Keratinocyte (primary cell): Measurements from ENCODE around the gene TNIK. TPM values are rescaled to one million over a fixed set of nuclear protein-coding genes. Genes with fewer than 3 reads are reported as not detected.

ENCODE experiments used
- DNase-seq: peaks from one replicate; pipeline ENCODE4 v3.0.0-alpha.2; 2011; ENCODE audit warnings: low read depth, missing footprints, low spot score
- FAIRE-seq: peaks from 2 replicates; lab custom pipeline; 2011; peaks lifted over from hg19 to GRCh38; lab: Jason Lieb, UNC
- H2AFZ ChIP-seq: 2 replicates; pipeline ENCODE4 v1.6.0; 2012; ENCODE audit warnings: low read length, control low read depth, inconsistent platforms; ENCODE audit not compliant: control insufficient read depth
- H3K27ac ChIP-seq: 2 replicates; pipeline ENCODE4 v1.5.1; 2011; ENCODE audit warnings: low read length; ENCODE audit not compliant: control insufficient read depth, insufficient read depth
- H3K27me3 ChIP-seq: 3 replicates; pipeline ENCODE4 v1.6.0; 2011; ENCODE audit warnings: low read length; ENCODE audit not compliant: control insufficient read depth, insufficient read depth; ENCODE audit errors: extremely low read depth
- H3K36me3 ChIP-seq, 2 experiments: 2 replicates in 1 of 2; 3 replicates in 1 of 2; pipeline ENCODE4 v1.5.1; 2011; ENCODE audit warnings: low read length in 2 of 2, mild to moderate bottlenecking in 1 of 2; ENCODE audit not compliant: control insufficient read depth in 2 of 2, insufficient read depth in 2 of 2; ENCODE audit errors: extremely low read depth in 1 of 2
- H3K4me1 ChIP-seq: 3 replicates; pipeline ENCODE4 v1.5.1; 2011; ENCODE audit warnings: low read length; ENCODE audit not compliant: control insufficient read depth, insufficient read depth; ENCODE audit errors: extremely low read depth
- H3K4me2 ChIP-seq: 3 replicates; pipeline ENCODE4 v1.6.0; 2011; ENCODE audit warnings: low read depth, low read length; ENCODE audit not compliant: control insufficient read depth, insufficient read depth; ENCODE audit errors: extremely low read depth
- H3K4me3 ChIP-seq, 3 experiments: fragments of 200-600 bp in 1 of 3; sonication (generic) in 1 of 3; 2 replicates in 2 of 3; 3 replicates in 1 of 3; pipeline ENCODE4 v1.5.1; 2011 to 2016; ENCODE audit warnings: low read length in 3 of 3, mild to moderate bottlenecking in 3 of 3, control low read depth in 2 of 3, inconsistent platforms in 1 of 3, low read depth in 1 of 3, mixed read lengths in 1 of 3, mixed run types in 1 of 3, moderate library complexity in 1 of 3; ENCODE audit not compliant: control insufficient read depth in 2 of 3, insufficient read depth in 2 of 3; ENCODE audit errors: extremely low read depth in 1 of 3
- H3K79me2 ChIP-seq: 2 replicates; pipeline ENCODE4 v1.6.0; 2012; ENCODE audit warnings: low read length; ENCODE audit not compliant: control insufficient read depth, insufficient read depth
- H3K9ac ChIP-seq: 3 replicates; pipeline ENCODE4 v1.6.0; 2011; ENCODE audit warnings: low read length; ENCODE audit not compliant: control insufficient read depth, insufficient read depth; ENCODE audit errors: extremely low read depth
- H3K9me1 ChIP-seq: 3 replicates; pipeline ENCODE4 v1.6.0; 2011; ENCODE audit warnings: low read length; ENCODE audit not compliant: control insufficient read depth, insufficient read depth; ENCODE audit errors: extremely low read depth
- H3K9me3 ChIP-seq: 2 replicates; pipeline ENCODE4 v1.5.1; 2012; ENCODE audit warnings: low read depth, low read length; ENCODE audit not compliant: control insufficient read depth
- H4K20me1 ChIP-seq: 3 replicates; pipeline ENCODE4 v1.6.0; 2011; ENCODE audit warnings: low read length; ENCODE audit not compliant: control insufficient read depth, insufficient read depth; ENCODE audit errors: extremely low read depth
- CTCF ChIP-seq, 3 experiments: IDR thresholded peaks in 1 of 3; conservative IDR thresholded peaks in 1 of 3; optimal IDR thresholded peaks in 1 of 3; 2 replicates in 2 of 3; 3 replicates in 1 of 3; pipeline versions ENCODE3 to v1.5.1; 2011; ENCODE audit warnings: low read length in 3 of 3, mild to moderate bottlenecking in 3 of 3, moderate library complexity in 2 of 3, control low read depth in 1 of 3, inconsistent platforms in 1 of 3; ENCODE audit not compliant: insufficient read depth in 2 of 3; ENCODE audit errors: extremely low read depth in 1 of 3
- EZH2 ChIP-seq: IDR thresholded peaks from one replicate; pipeline ENCODE4 v1.6.1; 2012; ENCODE audit warnings: inconsistent platforms, mild to moderate bottlenecking, low read length, moderate library complexity
- dilution Hi-C: fragments of 300-500 bp; cut with MboI; formaldehyde crosslinking; loops from one replicate; pipeline ENCODE4 v1.7.0; 2020; ENCODE audit warnings: low sequenced_read_pairs; ENCODE audit not compliant: extremely low pct_ligation_motif_present
- polyA plus RNA-seq, 5 experiments: library from polyadenylated mRNA; depleted of rRNA in 3 of 5; stranded (reverse) in 3 of 5; stranded (forward) in 1 of 5; unstranded in 1 of 5; fragments of >200 nt; gene quantifications; 1 replicate in 1 of 5; 2 replicates in 3 of 5; 3 replicates in 1 of 5; pipeline versions ENCODE4 v1.2.1 to v1.2.3, GENCODE V29; 2011 to 2012; ENCODE audit warnings: missing spikeins in 2 of 5, low read depth in 1 of 5, low replicate concordance in 1 of 5

The TNIK gene
- polyA plus RNA-seq, 1 donor (not counting 4 experiments of a cell fraction or from before 2014, with no cell fraction given): 4.4 TPM

DNA sequence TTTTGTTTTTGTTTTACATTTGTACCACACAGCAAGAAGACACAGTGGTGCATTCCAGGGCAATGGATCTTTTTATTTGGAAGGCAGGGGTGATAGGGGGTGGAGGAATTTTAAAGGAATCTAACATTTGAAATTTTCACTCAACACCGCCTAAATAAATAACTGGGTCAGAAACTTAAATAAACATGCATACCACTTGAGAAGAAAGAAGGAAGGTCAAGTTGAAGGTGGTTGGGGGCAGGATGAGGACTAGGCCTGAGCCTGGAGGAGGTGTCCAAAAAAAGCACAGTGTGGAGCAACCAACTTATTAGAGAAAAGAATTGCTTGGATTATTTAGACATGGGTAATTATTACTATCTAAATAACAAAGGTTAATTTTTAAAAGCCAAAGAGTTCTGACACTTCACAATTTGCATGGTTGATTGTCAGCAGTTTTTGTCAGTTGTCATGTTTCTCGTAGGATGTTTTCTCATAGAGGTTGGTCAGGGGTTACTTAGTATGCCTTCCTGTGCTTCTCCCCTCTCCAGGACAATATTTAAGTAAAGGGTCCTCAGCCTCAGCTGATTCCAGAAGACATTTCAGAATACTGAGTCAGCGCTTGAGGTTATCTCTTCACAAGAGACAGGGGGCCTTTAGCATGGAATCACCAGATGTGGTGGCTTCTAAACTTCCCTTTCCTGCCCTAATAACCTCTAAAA is 260.0 kb downstream of the TNIK start:
- no peak for TF ChIP-seq CTCF (optimal IDR thresholded peaks at IDR 0.05 in 1 of 3, IDR thresholded peaks at IDR 0.05 in 1 of 3, conservative IDR thresholded peaks at IDR 0.05 in 1 of 3; ENCODE audit: extremely low read depth in 1 of 3, insufficient read depth in 2 of 3, low read length in 3 of 3)
- no peak for TF ChIP-seq EZH2
- no peak overlapping the region for H3K4me2 ChIP-seq
- no peaks in the 10 kb centered on the region for H3K9me3 ChIP-seq
- FAIRE-seq (no peak), DNase-seq (no peak)
- H2AFZ ChIP-seq: no peak overlapping the region
- H3K9ac ChIP-seq: no peak overlapping the region
- H3K4me3 ChIP-seq: no peak overlapping the region
- no peaks in the 10 kb centered on the region for H3K36me3 ChIP-seq
- H3K9me1 ChIP-seq: no peaks in the 10 kb centered on the region
- dilution Hi-C loops: no loop called here
- H3K27me3 ChIP-seq: no peaks in the 10 kb centered on the region
- no peak overlapping the region for H3K27ac ChIP-seq
- no peaks in the 10 kb centered on the region for H4K20me1 ChIP-seq
- peaks cover 3% of the 10 kb centered on the region for H3K4me1 ChIP-seq
- H3K79me2 ChIP-seq: no peaks in the 10 kb centered on the region

DNA sequence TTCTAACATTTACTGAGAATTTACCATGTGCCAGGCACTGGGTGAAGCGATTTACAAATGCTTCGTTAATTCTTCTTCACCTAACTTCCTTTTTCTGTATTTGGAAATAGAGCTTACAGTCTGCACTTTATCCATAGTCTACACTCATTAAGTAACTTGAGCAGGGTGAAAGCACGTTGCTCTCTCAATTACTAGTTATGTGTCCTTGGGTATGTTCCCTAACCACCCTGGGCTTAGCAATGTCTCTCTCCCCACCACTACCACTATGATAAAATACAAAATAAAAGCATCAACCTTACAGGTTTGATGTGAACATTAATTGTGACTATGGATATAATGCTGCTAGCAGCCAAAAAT is 260.8 kb downstream of the TNIK start:
- FAIRE-seq (no peak), DNase-seq (no peak)
- Histone ChIP-seq H3K4me3 (no peak overlapping the region), H3K36me3 (no peaks in the 10 kb centered on the region), H3K9me1 (no peaks in the 10 kb centered on the region), H3K9ac (no peak overlapping the region), H3K27ac (no peak overlapping the region), H3K27me3 (no peaks in the 10 kb centered on the region), H2AFZ (no peak overlapping the region), H3K4me1 (peaks cover 3% of the 10 kb centered on the region), H3K79me2 (no peaks in the 10 kb centered on the region), H3K4me2 (no peak overlapping the region), H3K9me3 (no peaks in the 10 kb centered on the region), H4K20me1 (no peaks in the 10 kb centered on the region)
- TF ChIP-seq CTCF (optimal IDR thresholded peaks at IDR 0.05 in 1 of 3, IDR thresholded peaks at IDR 0.05 in 1 of 3, conservative IDR thresholded peaks at IDR 0.05 in 1 of 3; ENCODE audit: extremely low read depth in 1 of 3, insufficient read depth in 2 of 3, low read length in 3 of 3) (no peak), EZH2 (no peak)
- dilution Hi-C loops: no loop called here
